Right renal cortex interstitium (tissue), 3 donors: ENCODE measurements around the gene ZDHHC1. TPM values are rescaled to one million over a fixed set of nuclear protein-coding genes. Genes with fewer than 3 reads are reported as not detected.

Experiments used
- DNase-seq, 3 donors: peaks; one replicate each; pipeline ENCODE4 v3.0.0-alpha.2; 2013; ENCODE audit warnings: low read depth in 3 of 3, low spot score in 2 of 3
- polyA plus RNA-seq, 3 donors: library from polyadenylated mRNA; unstranded; fragments of 120-200 nt; gene quantifications; one replicate each; pipeline ENCODE4 v1.2.1, GENCODE V29; 2013; ENCODE audit not compliant: insufficient read length in 3 of 3

ZDHHC1 gene
- 1 to 10 TPM; 9.1 to 9.9 (median 9.7) TPM for polyA plus RNA-seq

- DNase-seq: no peak
Measured at GRCh38 chr16:67415872-67416793, at the start of gene ZDHHC1. TSS of gene ZDHHC1 (minus strand) at chr16:67416477. CDS start at chr16:67407775, 8,702 bp downstream.

- DNase-seq: no peak
Measured at GRCh38 chr16:67464565-67464964, 48.3 kb upstream of the ZDHHC1 start.

GRCh38 chr16:67463691-67464090 is 47.4 kb upstream of the ZDHHC1 start:
- no peak for DNase-seq

- no peak for DNase-seq
Measured at GRCh38 chr16:67463059-67463458, 46.8 kb upstream of the ZDHHC1 start.

- DNase-seq: no peak
Measured at GRCh38 chr16:67462279-67462655, 46.0 kb upstream of the ZDHHC1 start.

GRCh38 chr16:67461600-67462278 is 45.5 kb upstream of the ZDHHC1 start:
- DNase-seq: no peak

GRCh38 chr16:67460961-67461360 is 44.7 kb upstream of the ZDHHC1 start:
- no peak for DNase-seq

- no peak for DNase-seq
Measured at GRCh38 chr16:67460168-67460567, 43.9 kb upstream of the ZDHHC1 start.

GRCh38 chr16:67459861-67460150 is 43.5 kb upstream of the ZDHHC1 start:
- DNase-seq: no peak

- DNase-seq: no peak
Measured at GRCh38 chr16:67459066-67459860, 43.0 kb upstream of the ZDHHC1 start.

- no peak for DNase-seq
Measured at GRCh38 chr16:67458121-67458641, 41.9 kb upstream of the ZDHHC1 start.

GRCh38 chr16:67457611-67458010 is 41.3 kb upstream of the ZDHHC1 start:
- no peak for DNase-seq

- no peak for DNase-seq
Measured at GRCh38 chr16:67456391-67457081, 40.3 kb upstream of the ZDHHC1 start.

GRCh38 chr16:67454852-67455251 is 38.6 kb upstream of the ZDHHC1 start:
- DNase-seq: no peak

- DNase-seq: no peak
Measured at GRCh38 chr16:67454104-67454503, 37.8 kb upstream of the ZDHHC1 start.

GRCh38 chr16:67451704-67452435 is 35.6 kb upstream of the ZDHHC1 start:
- no peak for DNase-seq

GRCh38 chr16:67451061-67451703 is 34.9 kb upstream of the ZDHHC1 start:
- DNase-seq: no peak

GRCh38 chr16:67449739-67450138 is 33.5 kb upstream of the ZDHHC1 start:
- DNase-seq: no peak

GRCh38 chr16:67449336-67449735 is 33.1 kb upstream of the ZDHHC1 start:
- DNase-seq: no peak
